ENCODE measurements around the gene RETNLB. TPM values are rescaled to one million over a fixed set of nuclear protein-coding genes. Genes with fewer than 3 reads are reported as not detected.

Gene RETNLB
- total RNA-seq, 1 donor from 2014 or later = not detected

- Histone ChIP-seq H3K9ac (ENCODE audit: low read depth in 1 of 3, low read length in 3 of 3) (no peak overlapping the region), H3K4me3 (ENCODE audit: low read length in 3 of 3) (no peak overlapping the region), H3K27ac (ENCODE audit: low read depth, low read length) (no peak overlapping the region), H3K9me3 (ENCODE audit: control insufficient read depth in 3 of 3, low read length in 3 of 3) (no peaks in the 10 kb centered on the region), H3K4me1 (ENCODE audit: control insufficient read depth in 3 of 3, insufficient read depth in 3 of 3, low read length in 3 of 3) (no peaks in the 10 kb centered on the region), H3K27me3 (ENCODE audit: control insufficient read depth in 3 of 3, insufficient read depth in 3 of 3, low read length in 3 of 3) (peaks cover 0 to 2% (median 0%) of the 10 kb centered on the region in 3 donors), H3K36me3 (ENCODE audit: control insufficient read depth in 3 of 3, insufficient read depth in 3 of 3, low read length in 3 of 3) (no peaks in the 10 kb centered on the region)
These were observed 44.1 kb downstream of the RETNLB start for GRCh38 chr3:108713009-108713516.

Small RNA genes within 50 kb of the gene (small RNA-seq; reads per million reads assigned to genes)
- gene AC092185.1 = not detected

Other genes with a start within 250 kb of the RETNLB start
- 0.52 TPM for gene MYH15, start 246.8 kb downstream of the RETNLB start, total RNA-seq
- gene CIP2A, start 168.0 kb downstream of the RETNLB start, total RNA-seq = 6.8 TPM
- 14.6 TPM for gene DZIP3, start 167.7 kb downstream of the RETNLB start, total RNA-seq
- under 0.01 TPM for gene TRAT1, start 65.4 kb upstream of the RETNLB start, total RNA-seq
- gene GUCA1C, start 196.5 kb upstream of the RETNLB start, total RNA-seq = not detected

Data from skeletal muscle tissue (tissue), 5 donors.